Measurements from ENCODE around the gene HOXB5.

DNA sequence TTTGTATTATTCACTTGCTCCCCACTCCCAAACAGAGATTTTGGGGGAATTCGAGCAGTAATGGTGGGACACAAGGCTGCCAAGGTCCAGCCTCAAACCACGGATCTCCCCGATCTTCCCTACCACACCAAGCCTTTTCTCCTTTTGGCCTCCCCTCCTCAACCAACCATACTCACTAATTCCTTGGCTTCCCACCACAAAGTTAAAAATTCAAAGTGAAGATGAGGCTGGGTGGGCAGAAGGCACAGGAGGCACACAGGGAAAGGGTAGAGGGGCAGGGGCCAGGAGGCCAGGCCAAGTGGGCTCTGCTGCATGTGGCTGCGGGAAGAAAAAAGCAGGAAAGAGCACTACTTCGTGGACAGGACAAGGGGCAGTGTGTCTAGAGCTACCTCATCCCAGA is 30.6 kb downstream of the HOXB5 start:
- TF ChIP-seq YY1 (tag by site-specific recombination; IDR thresholded peaks at IDR 0.05) = no peak
- TF ChIP-seq, protein P1, sequence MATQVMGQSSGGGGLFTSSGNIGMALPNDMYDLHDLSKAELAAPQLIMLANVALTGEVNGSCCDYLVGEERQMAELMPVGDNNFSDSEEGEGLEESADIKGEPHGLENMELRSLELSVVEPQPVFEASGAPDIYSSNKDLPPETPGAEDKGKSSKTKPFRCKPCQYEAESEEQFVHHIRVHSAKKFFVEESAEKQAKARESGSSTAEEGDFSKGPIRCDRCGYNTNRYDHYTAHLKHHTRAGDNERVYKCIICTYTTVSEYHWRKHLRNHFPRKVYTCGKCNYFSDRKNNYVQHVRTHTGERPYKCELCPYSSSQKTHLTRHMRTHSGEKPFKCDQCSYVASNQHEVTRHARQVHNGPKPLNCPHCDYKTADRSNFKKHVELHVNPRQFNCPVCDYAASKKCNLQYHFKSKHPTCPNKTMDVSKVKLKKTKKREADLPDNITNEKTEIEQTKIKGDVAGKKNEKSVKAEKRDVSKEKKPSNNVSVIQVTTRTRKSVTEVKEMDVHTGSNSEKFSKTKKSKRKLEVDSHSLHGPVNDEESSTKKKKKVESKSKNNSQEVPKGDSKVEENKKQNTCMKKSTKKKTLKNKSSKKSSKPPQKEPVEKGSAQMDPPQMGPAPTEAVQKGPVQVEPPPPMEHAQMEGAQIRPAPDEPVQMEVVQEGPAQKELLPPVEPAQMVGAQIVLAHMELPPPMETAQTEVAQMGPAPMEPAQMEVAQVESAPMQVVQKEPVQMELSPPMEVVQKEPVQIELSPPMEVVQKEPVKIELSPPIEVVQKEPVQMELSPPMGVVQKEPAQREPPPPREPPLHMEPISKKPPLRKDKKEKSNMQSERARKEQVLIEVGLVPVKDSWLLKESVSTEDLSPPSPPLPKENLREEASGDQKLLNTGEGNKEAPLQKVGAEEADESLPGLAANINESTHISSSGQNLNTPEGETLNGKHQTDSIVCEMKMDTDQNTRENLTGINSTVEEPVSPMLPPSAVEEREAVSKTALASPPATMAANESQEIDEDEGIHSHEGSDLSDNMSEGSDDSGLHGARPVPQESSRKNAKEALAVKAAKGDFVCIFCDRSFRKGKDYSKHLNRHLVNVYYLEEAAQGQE (tag by site-specific recombination; IDR thresholded peaks at IDR 0.05) = no peak
- TF ChIP-seq, protein P2, sequence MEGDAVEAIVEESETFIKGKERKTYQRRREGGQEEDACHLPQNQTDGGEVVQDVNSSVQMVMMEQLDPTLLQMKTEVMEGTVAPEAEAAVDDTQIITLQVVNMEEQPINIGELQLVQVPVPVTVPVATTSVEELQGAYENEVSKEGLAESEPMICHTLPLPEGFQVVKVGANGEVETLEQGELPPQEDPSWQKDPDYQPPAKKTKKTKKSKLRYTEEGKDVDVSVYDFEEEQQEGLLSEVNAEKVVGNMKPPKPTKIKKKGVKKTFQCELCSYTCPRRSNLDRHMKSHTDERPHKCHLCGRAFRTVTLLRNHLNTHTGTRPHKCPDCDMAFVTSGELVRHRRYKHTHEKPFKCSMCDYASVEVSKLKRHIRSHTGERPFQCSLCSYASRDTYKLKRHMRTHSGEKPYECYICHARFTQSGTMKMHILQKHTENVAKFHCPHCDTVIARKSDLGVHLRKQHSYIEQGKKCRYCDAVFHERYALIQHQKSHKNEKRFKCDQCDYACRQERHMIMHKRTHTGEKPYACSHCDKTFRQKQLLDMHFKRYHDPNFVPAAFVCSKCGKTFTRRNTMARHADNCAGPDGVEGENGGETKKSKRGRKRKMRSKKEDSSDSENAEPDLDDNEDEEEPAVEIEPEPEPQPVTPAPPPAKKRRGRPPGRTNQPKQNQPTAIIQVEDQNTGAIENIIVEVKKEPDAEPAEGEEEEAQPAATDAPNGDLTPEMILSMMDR (tag by site-specific recombination; IDR thresholded peaks at IDR 0.05) = 0 out of 2 replicates have a peak, but pooled peaks have one; percentile 7
- no peak for TF ChIP-seq ZXDB (tag by site-specific recombination; IDR thresholded peaks at IDR 0.05)
- TF ChIP-seq, protein P3, sequence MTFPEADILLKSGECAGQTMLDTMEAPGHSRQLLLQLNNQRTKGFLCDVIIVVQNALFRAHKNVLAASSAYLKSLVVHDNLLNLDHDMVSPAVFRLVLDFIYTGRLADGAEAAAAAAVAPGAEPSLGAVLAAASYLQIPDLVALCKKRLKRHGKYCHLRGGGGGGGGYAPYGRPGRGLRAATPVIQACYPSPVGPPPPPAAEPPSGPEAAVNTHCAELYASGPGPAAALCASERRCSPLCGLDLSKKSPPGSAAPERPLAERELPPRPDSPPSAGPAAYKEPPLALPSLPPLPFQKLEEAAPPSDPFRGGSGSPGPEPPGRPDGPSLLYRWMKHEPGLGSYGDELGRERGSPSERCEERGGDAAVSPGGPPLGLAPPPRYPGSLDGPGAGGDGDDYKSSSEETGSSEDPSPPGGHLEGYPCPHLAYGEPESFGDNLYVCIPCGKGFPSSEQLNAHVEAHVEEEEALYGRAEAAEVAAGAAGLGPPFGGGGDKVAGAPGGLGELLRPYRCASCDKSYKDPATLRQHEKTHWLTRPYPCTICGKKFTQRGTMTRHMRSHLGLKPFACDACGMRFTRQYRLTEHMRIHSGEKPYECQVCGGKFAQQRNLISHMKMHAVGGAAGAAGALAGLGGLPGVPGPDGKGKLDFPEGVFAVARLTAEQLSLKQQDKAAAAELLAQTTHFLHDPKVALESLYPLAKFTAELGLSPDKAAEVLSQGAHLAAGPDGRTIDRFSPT (tag by site-specific recombination; IDR thresholded peaks at IDR 0.05) = no peak
- no peak for TF ChIP-seq ZBTB21 (tag by site-specific recombination; IDR thresholded peaks at IDR 0.05)
